OCI-LY3 (cell line): ENCODE measurements around the gene FUBP1.

Experiments used
- EZH2phosphoT487 ChIP-seq: fragments of 200-600 bp; shearing (Covaris generic); IDR thresholded peaks from 2 replicates; pipeline ENCODE4 v1.6.1; 2018; ENCODE audit warnings: antibody characterized with exemption, mixed run types, low read depth
- TF ChIP-seq, protein P1 (sequence below): fragments of 200-600, 300-600 bp; sonication (generic); IDR thresholded peaks from 2 replicates; pipeline ENCODE4 v1.5.1; 2014; ENCODE audit warnings: antibody characterized with exemption, low read length, low read depth

DNA sequence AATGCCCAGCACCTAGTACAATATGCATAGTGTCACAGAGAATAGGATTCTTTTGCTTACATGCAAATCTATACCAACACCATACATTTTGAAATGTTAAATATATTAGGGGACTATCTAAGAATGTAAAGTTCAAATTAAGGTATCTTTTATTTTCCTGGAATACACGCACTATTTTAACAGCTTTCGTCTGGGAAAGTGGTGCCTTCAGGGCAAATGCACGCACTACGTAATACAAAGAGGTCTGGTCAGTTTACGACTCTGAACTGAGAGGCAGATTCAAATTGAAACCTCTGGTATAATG, 931 bp downstream of the FUBP1 start:
- TF ChIP-seq, protein P1, sequence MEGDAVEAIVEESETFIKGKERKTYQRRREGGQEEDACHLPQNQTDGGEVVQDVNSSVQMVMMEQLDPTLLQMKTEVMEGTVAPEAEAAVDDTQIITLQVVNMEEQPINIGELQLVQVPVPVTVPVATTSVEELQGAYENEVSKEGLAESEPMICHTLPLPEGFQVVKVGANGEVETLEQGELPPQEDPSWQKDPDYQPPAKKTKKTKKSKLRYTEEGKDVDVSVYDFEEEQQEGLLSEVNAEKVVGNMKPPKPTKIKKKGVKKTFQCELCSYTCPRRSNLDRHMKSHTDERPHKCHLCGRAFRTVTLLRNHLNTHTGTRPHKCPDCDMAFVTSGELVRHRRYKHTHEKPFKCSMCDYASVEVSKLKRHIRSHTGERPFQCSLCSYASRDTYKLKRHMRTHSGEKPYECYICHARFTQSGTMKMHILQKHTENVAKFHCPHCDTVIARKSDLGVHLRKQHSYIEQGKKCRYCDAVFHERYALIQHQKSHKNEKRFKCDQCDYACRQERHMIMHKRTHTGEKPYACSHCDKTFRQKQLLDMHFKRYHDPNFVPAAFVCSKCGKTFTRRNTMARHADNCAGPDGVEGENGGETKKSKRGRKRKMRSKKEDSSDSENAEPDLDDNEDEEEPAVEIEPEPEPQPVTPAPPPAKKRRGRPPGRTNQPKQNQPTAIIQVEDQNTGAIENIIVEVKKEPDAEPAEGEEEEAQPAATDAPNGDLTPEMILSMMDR, result no peak
- TF ChIP-seq EZH2phosphoT487, result no peak
